Fibroblast of gingiva (primary cell): ENCODE measurements around the gene PSMD8.
A peak's percentile ranks its signal among the peaks of the same experiment; 100 is the strongest.
"Not testable (repeated sequence)": the region's sequence is repeated elsewhere in the genome, so short reads cannot be mapped to it uniquely, and the experiment has no call there.

Experiments
- DNase-seq: peaks from one replicate; pipeline ENCODE4 v3.0.0-alpha.2; 2011; ENCODE audit warnings: low read depth

PSMD8 gene

GRCh38 chr19:38362076-38362945 is 12.1 kb upstream of the PSMD8 start:
- peak; percentile 52 for DNase-seq

- not testable (repeated sequence) for DNase-seq
Observed at GRCh38 chr19:38362946-38363688, 11.3 kb upstream of the PSMD8 start.

DNA sequence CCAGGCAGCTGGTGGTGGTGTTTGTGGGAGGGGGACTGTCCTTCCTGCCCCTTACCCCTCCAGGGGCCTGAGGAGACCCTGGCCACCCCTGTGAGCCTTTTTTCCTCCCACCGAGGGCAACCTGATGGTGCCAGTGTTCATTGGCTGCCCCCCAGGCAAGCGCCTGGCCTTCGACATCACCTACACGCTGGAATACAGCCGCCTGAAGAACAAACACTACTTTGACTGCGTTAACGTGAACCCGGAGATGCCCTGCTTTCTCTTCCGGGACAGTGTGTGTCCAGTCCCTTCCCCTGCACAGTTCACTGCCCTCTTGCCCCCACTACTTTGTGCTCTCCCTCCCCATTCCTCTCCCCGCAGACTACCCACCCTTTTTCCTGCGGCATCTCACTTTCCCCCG is 7.3 kb upstream of the PSMD8 start:
- DNase-seq: no peak

DNA sequence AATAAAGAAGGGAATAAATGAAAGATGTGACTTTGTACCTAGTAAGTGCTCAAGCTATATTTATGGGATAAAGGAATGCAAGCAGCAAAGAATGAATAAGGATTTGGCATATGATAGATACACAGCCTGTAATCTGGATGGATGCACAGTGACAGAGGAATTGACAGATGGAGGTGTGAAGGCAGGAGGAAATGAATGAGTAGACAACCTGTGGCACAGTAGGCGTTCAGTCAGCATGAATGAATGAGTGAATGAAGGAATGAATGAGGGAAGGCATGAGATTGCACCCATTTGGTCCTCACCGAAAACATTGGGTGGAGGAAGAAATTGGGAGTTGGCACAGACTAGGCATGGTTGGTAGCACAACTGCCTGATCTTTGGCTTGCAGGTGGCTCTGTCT is 4.8 kb upstream of the PSMD8 start:
- no peak for DNase-seq

- DNase-seq: no peak
Observed at GRCh38 chr19:38370299-38370698, 4.1 kb upstream of the PSMD8 start.

DNA sequence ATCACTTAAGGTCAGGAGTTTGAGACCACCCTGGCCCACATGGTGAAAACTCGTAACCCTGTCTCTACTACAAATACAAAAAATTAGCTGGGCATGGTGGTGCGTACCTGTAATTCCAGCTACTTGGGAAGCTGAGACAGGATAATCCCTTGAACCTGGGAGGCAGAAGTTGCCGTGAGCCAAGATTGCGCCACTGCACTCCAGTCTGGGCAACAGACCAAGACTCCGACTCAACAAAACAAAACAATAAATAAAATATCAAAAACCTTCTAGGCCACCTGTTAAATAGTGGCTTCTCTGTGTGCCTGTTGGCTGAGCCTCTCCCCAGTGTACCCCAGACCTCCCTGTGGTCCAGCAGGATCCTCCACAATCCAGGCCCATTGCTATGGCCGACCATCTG is 3.3 kb upstream of the PSMD8 start:
- DNase-seq: no peak

DNA sequence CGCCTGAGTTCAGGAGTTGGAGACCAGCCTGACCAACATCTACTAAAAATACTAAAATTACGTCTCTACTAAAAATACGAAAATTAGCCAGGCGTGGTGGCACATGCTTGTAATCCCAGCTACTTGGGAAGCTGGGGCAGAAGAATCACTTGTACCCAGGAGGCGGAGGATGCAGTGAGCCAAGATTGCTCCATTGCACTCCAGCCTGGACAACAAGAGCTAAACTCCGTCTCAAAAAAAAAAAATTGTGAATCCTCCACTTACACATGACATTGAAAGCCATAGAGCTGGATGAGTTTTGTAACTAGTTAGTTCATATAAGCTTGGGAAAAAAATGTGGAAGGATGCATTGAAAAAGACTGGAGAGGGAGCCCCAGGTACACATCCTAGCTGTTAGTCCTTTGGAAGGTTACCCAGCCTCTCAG is 452 bp upstream of the PSMD8 start:
- DNase-seq: no peak

GRCh38 chr19:38375098-38375493 is 725 bp downstream of the PSMD8 start:
- DNase-seq: no peak

DNA sequence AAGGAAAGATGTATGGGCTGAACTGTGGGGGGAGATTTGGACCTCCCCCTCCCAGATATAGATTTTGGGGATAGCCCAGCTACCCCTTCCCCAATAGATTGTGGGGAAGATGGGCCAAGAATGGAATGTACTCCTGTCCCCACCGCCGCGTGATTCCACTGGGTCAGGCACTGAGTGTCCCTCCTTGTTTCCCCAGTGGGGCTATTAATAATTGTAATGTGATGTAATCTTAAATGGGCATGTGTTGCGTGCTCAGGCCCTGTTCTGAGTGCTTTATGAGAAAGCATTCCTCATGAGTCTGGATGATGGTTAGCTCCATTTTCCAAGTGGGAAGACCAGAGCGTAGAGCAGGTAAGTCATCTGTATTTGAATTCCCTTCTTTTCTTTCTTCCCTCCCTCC is 1.4 kb downstream of the PSMD8 start:
- peak; percentile 17 for DNase-seq

DNA sequence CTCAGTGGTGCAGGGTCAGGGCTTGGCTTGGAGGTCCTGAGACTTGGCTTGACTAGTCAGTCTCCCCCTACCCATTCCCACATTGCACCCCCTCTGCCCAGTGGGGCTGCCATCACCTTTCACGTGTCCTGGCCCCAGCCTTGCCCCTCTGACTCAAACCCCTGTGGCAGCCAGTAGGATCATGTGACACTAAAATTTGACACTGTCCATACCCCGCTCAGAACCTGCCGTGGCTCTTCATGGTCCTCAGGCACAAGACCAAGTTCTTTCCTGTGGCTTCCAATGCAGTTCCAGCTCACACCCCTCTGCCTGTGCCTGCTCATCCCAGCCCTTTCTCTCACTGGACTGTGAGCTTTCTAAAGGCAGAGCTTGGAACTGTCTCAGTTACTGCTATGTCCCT is 2.2 kb downstream of the PSMD8 start:
- no peak for DNase-seq

GRCh38 chr19:38377052-38377451 is 2.7 kb downstream of the PSMD8 start:
- DNase-seq: no peak

DNA sequence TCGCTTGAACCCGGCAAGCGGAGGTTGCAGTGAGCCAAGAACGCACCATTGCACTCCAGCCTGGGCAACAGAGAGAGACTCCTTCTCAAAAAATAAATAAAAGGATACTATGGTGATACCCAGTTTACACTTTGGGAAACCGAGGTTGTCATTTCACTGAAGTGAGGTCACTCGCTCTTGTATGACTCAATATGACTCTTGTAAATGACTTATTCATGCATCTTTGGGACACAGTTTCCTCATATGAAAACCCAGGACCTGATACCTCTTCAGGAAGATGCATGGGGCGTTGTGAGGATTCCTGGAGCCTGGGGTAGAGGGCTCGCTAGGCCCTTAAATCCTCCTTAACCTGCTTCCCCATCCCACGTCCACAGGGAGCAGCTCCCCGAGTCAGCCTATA is 4.5 kb downstream of the PSMD8 start:
- no peak for DNase-seq

DNA sequence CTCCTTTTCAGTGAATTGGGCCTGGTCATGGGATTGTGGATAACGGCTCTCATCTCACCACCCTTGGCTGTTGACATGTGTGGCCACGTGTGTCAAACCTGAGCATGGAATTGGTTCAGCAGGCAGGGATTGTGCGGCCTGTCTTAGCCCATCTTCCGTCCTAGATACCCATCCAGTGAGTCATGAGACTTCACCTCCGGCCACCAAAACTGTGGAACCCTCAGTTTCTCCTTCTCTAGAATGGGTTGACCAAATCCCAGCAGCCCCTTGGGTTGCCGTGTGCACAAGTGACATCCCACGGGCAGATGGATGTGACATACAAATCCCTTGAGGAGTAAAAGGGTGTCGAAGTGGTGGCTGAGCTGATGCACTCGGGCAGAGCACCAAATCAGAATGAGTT is 6.8 kb downstream of the PSMD8 start:
- DNase-seq: no peak

DNA sequence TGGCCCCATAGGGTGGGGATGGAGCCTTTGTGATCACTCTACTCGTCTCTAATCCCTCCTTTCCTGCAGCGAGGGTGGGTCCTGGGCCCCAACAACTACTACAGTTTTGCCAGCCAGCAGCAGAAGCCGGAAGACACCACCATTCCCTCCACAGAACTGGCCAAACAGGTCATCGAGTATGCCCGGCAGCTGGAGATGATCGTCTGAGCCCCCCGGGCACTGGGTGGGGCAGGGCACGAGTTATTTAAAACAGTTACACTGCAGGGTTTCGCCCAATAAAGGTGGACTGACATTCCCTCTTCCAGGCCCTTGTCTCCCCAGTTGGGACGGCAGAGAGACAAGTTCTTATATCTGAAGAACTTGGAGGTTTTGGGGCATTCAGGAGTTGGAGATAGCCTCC is 8.8 kb downstream of the PSMD8 start:
- DNase-seq: no peak

- DNase-seq: no peak
Observed at GRCh38 chr19:38383743-38384142, 9.4 kb downstream of the PSMD8 start.

- no peak for DNase-seq
Observed at GRCh38 chr19:38384209-38385027, 10.0 kb downstream of the PSMD8 start.

DNA sequence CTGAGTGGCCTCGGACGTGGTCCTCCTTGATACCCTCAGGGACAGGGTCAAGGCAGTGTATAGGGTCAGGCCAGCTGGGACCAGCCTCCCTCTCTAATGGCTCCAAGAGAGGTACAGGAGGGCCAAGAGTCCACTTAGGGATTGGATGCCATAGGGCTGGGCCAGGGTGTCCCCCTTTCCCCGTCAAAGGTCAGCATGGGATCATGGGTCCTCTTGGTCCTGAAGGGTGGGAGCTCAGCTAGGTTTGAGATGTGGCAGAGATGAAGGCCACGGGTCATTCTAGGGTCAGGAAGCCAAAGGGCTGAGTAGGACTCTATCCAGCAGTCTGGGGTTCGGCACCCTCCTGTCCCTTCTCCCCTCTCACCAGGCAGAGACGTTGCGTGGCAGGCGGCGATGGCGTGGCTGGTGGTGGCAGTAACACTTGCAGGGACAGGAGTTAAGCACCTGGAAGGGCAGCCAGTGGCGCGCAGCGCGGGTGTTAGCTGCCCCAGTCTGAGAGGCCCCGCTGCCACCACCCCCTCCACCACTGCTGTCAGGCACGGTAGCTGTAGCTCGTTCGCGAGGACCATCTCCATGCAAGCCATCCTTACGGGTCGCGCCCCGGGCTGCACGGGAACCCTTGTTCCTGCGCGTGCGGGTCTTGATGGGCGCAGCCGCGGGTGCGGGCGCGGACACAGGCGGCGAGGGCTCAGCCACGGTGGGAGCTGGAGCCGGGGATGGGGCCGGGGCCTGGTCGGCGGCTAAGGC is 10.9 kb downstream of the PSMD8 start:
- no peak for DNase-seq

- DNase-seq: no peak
Observed at GRCh38 chr19:38385804-38386257, 11.5 kb downstream of the PSMD8 start.

GRCh38 chr19:38386300-38386970 is 12.1 kb downstream of the PSMD8 start:
- no peak for DNase-seq

DNA sequence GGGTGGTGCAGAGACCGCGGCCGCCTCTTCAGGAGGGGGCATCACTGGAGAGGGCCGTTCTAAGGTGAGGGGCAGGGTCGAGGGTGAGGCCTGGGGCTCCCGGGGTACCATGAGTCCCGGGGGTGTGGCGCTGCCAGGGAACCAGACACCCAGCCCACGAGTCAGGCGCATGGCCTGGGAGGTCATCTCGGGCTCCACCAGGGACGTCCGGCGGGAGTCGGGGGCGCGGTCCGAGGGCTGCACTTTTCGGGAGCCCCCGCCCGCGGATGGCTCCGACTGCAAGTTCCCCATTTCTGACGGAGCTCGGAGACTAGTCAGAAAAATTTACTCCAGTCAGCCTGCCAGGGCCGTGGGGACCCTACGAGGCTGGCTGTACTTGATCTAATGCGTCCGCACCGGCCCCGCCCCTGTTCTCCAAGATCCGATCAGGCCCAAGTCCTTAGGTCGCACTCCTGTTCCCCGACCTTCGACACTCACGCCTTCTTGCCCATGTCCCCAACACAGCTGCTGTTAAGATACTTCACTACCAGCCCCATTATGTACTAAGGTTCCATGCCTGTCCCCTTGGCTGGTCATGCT is 12.7 kb downstream of the PSMD8 start:
- DNase-seq: no peak
